SK-N-SH (cell line): Measurements from ENCODE around the gene TMEM184B. TPM values are rescaled to one million over a fixed set of nuclear protein-coding genes. Genes with fewer than 3 reads are reported as not detected.

Experiments used
- CTCF ChIA-PET: fragments of 300-600, 350-600 bp; formaldehyde crosslinking; extraction: SDS; loops from one replicate; lab custom pipeline; 2021; lab: Yijun Ruan, JAX
- POLR2A ChIA-PET: fragments of 350-600 bp; sonication (Branson Sonifier 250); formaldehyde crosslinking; extraction: SDS; loops from one replicate; lab custom pipeline; 2020; ENCODE audit warnings: antibody characterized with exemption, inconsistent platforms; lab: Yijun Ruan, JAX
- DNase-seq: peaks from one replicate; pipeline ENCODE4 v3.0.0; 2012
- H2AFZ ChIP-seq: fragments of 200-600 bp; sonication (generic); 2 replicates; pipeline ENCODE4 v1.8.1; 2016; ENCODE audit warnings: antibody characterized with exemption, mild to moderate bottlenecking, low read depth
- H3F3A ChIP-seq: fragments of 200-600 bp; sonication (generic); replicated peaks from 2 replicates; pipeline ENCODE3; 2016; ENCODE audit warnings: antibody characterized with exemption, mild to moderate bottlenecking; ENCODE audit not compliant: insufficient read depth
- H3K27ac ChIP-seq, 2 experiments: fragments of 200-500 bp in 1 of 2; fragments of 200-600 bp in 1 of 2; sonication (Bioruptor generic) in 1 of 2; sonication (generic), shearing (Covaris generic) in 1 of 2; 2 replicates each; pipeline versions ENCODE4 v1.5.1 to v1.6.1; 2014 to 2016; ENCODE audit warnings: low read depth in 2 of 2, inconsistent platforms in 1 of 2, low read length in 1 of 2, mild to moderate bottlenecking in 1 of 2, mixed read lengths in 1 of 2
- H3K27me3 ChIP-seq: fragments of 200-600 bp; sonication (generic), shearing (Covaris generic); 2 replicates; pipeline ENCODE4 v1.6.1; 2016; ENCODE audit warnings: mixed run types; ENCODE audit not compliant: insufficient read depth
- H3K36me3 ChIP-seq, 2 experiments: fragments of 200-500 bp in 1 of 2; fragments of 200-600 bp in 1 of 2; sonication (Bioruptor generic) in 1 of 2; sonication (generic) in 1 of 2; replicated peaks in 1 of 2; 2 replicates each; pipeline versions ENCODE3 to v1.5.1; 2014 to 2016; ENCODE audit warnings: low read length in 1 of 2, mild to moderate bottlenecking in 1 of 2; ENCODE audit not compliant: insufficient read depth in 2 of 2, control insufficient read depth in 1 of 2
- H3K4me1 ChIP-seq, 2 experiments: fragments of 200-500 bp in 1 of 2; fragments of 200-600 bp in 1 of 2; sonication (Bioruptor generic) in 1 of 2; sonication (generic), shearing (Covaris generic) in 1 of 2; 2 replicates each; pipeline versions ENCODE4 v1.5.1 to v1.6.1; 2014 to 2016; ENCODE audit warnings: low read depth in 1 of 2, low read length in 1 of 2, mixed run types in 1 of 2; ENCODE audit not compliant: insufficient read depth in 2 of 2, control insufficient read depth in 1 of 2
- H3K4me2 ChIP-seq: fragments of 200-600 bp; sonication (generic), shearing (Covaris generic); 2 replicates; pipeline ENCODE4 v1.6.1; 2017; ENCODE audit warnings: mixed run types
- H3K4me3 ChIP-seq, 2 experiments: fragments of 200-500 bp in 1 of 2; fragments of 200-600 bp in 1 of 2; sonication (Bioruptor generic) in 1 of 2; sonication (generic), shearing (Covaris generic) in 1 of 2; 2 replicates each; pipeline versions ENCODE4 v1.5.1 to v1.8.1; 2014 to 2016; ENCODE audit warnings: low read depth in 2 of 2, inconsistent platforms in 1 of 2, low read length in 1 of 2, mild to moderate bottlenecking in 1 of 2, mixed read lengths in 1 of 2, moderate library complexity in 1 of 2
- H3K79me2 ChIP-seq: fragments of 200-600 bp; sonication (generic); 2 replicates; pipeline ENCODE4 v1.8.1; 2017; ENCODE audit warnings: mild to moderate bottlenecking; ENCODE audit not compliant: insufficient read depth
- H3K9ac ChIP-seq: fragments of 200-600 bp; sonication (generic); 2 replicates; pipeline ENCODE4 v1.6.1; 2017; ENCODE audit warnings: mixed run types
- H3K9me2 ChIP-seq: fragments of 200-600 bp; sonication (generic); 2 replicates; pipeline ENCODE4 v1.6.1; 2017; ENCODE audit warnings: mixed run types
- H3K9me3 ChIP-seq: fragments of 200-600 bp; sonication (generic); 2 replicates; pipeline ENCODE4 v1.6.1; 2017; ENCODE audit warnings: mixed run types, mild to moderate bottlenecking, moderate library complexity
- H4K20me1 ChIP-seq: fragments of 200-600 bp; sonication (generic); 2 replicates; pipeline ENCODE4 v1.6.1; 2017; ENCODE audit warnings: mild to moderate bottlenecking, mixed run types; ENCODE audit not compliant: insufficient read depth
- CTCF ChIP-seq: fragments of 200-600 bp; sonication (generic); IDR thresholded peaks from 2 replicates; pipeline ENCODE4 v1.6.1; 2017; ENCODE audit warnings: antibody characterized with exemption, mild to moderate bottlenecking, moderate library complexity
- ELF1 ChIP-seq: IDR thresholded peaks from 2 replicates; pipeline ENCODE4 v1.4.0; 2012
- EP300 ChIP-seq, 2 experiments: IDR thresholded peaks; 2 replicates each; pipeline versions ENCODE4 v1.4.0 to v1.6.1; 2012; ENCODE audit warnings: borderline replicate concordance in 1 of 2, low read depth in 1 of 2, low read length in 1 of 2
- EZH2phosphoT487 ChIP-seq: fragments of 200-600 bp; sonication (generic); IDR thresholded peaks from 2 replicates; pipeline ENCODE4 v1.6.1; 2017; ENCODE audit warnings: low read depth, mixed run types, mild to moderate bottlenecking, antibody characterized with exemption, moderate library complexity, borderline replicate concordance
- FOSL2 ChIP-seq: IDR thresholded peaks from 2 replicates; pipeline ENCODE4 v1.4.0; 2012; ENCODE audit warnings: low read depth, mild to moderate bottlenecking, moderate library complexity, borderline replicate concordance
- FOXM1 ChIP-seq: IDR thresholded peaks from 2 replicates; pipeline ENCODE4 v1.4.0; 2012; ENCODE audit warnings: low read depth, mild to moderate bottlenecking
- GABPA ChIP-seq: IDR thresholded peaks from 2 replicates; pipeline ENCODE4 v1.4.0; 2012; ENCODE audit warnings: low read depth, mild to moderate bottlenecking
- IRF3 ChIP-seq: fragments of 150-350 bp; IDR thresholded peaks from 2 replicates; pipeline ENCODE4 v1.6.1; 2016; ENCODE audit warnings: mild to moderate bottlenecking, low read depth, low read length
- MEF2A ChIP-seq: IDR thresholded peaks from 2 replicates; pipeline ENCODE4 v1.4.0; 2012; ENCODE audit warnings: low read depth, borderline replicate concordance
- MXI1 ChIP-seq: IDR thresholded peaks from 2 replicates; pipeline ENCODE4 v1.6.1; 2012; ENCODE audit warnings: mild to moderate bottlenecking, low read depth, low read length, improper control_type of control experiment
- NFIC ChIP-seq: IDR thresholded peaks from 2 replicates; pipeline ENCODE4 v1.4.0; 2012; ENCODE audit warnings: borderline replicate concordance
- PBX3 ChIP-seq: IDR thresholded peaks from 2 replicates; pipeline ENCODE4; 2012
- POLR2AphosphoS5 ChIP-seq: IDR thresholded peaks from 2 replicates; pipeline ENCODE4 v1.6.1; 2012; ENCODE audit warnings: low read depth, low read length
- RAD21 ChIP-seq: IDR thresholded peaks from 2 replicates; pipeline ENCODE4 v1.6.1; 2012; ENCODE audit warnings: mild to moderate bottlenecking, low read length
- RCOR1 ChIP-seq: fragments of 150-350 bp; IDR thresholded peaks from 2 replicates; pipeline ENCODE4 v1.6.1; 2017; ENCODE audit warnings: antibody characterized with exemption, low read length
- RXRA ChIP-seq: IDR thresholded peaks from 2 replicates; pipeline ENCODE4 v1.4.0; 2012; ENCODE audit warnings: low read depth, mild to moderate bottlenecking, borderline replicate concordance
- SIN3A ChIP-seq: IDR thresholded peaks from 2 replicates; pipeline ENCODE4 v1.6.1; 2012; ENCODE audit warnings: low read depth, mild to moderate bottlenecking, low read length, moderate library complexity, borderline replicate concordance
- TCF12 ChIP-seq: IDR thresholded peaks from 2 replicates; pipeline ENCODE4 v1.4.0; 2012
- USF1 ChIP-seq: IDR thresholded peaks from 2 replicates; pipeline ENCODE4 v1.4.0; 2012; ENCODE audit warnings: low read depth, borderline replicate concordance
- WGBS: methylation state at CpG from one replicate; pipeline ENCODE4 v1.1.6; 2017; ENCODE audit warnings: low lambda C conversion rate; 5-methylcytosine and 5-hydroxymethylcytosine counted together
- polyA plus RNA-seq, 3 experiments: library from polyadenylated mRNA; depleted of rRNA; stranded (reverse); fragments of >200 nt; gene quantifications; 2 replicates each; pipeline ENCODE4 v1.2.3, GENCODE V29; 2012
- TF ChIP-seq, protein P1 (sequence below): IDR thresholded peaks from 2 replicates; pipeline ENCODE4 v1.4.0; 2012; ENCODE audit warnings: low read depth

The TMEM184B gene
- polyA plus RNA-seq, 1 of the 3 experiments (the other 2 are of a cell fraction), result 25.3 TPM

GRCh38 chr22:38199826-38200559, 72.8 kb downstream of the TMEM184B start (continued):
- no peak for TF ChIP-seq PBX3
- no peak for TF ChIP-seq TCF12
- TF ChIP-seq RXRA, result no peak
- no peak for TF ChIP-seq RAD21

- WGBS, result 85% methylated on average over 13 of the region's 19 CpGs
- H4K20me1 ChIP-seq, result no peaks in the 10 kb centered on the region
- H3K9me3 ChIP-seq, result no peaks in the 10 kb centered on the region
- no peaks in the 10 kb centered on the region for H3F3A ChIP-seq
- CTCF ChIA-PET, result no interaction called here
- no peaks in the 10 kb centered on the region for H3K27me3 ChIP-seq
- POLR2A ChIA-PET, result no interaction called here
- peaks cover 0 to 7% of the 10 kb centered on the region in 2 experiments; a peak in 1 of 4 replicates for H3K4me1 ChIP-seq
- H3K9ac ChIP-seq, result no peak overlapping the region
- TF ChIP-seq POLR2AphosphoS5 (no peak), GABPA (no peak), USF1 (no peak), RCOR1 (no peak), EZH2phosphoT487 (no peak), EP300 (IDR thresholded peaks at IDR 0.05; ENCODE audit: borderline replicate concordance in 1 of 2, low read depth in 1 of 2, low read length in 1 of 2) (no peak), MEF2A (no peak), ELF1 (no peak), FOXM1 (no peak), FOSL2 (no peak), CTCF (no peak), IRF3 (no peak), TCF12 (no peak), MXI1 (no peak), NFIC (no peak), SIN3A (no peak)
- TF ChIP-seq, protein P1, sequence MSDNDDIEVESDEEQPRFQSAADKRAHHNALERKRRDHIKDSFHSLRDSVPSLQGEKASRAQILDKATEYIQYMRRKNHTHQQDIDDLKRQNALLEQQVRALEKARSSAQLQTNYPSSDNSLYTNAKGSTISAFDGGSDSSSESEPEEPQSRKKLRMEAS, result no peak
- DNase-seq, result no peak
- H3K4me2 ChIP-seq, result no peak overlapping the region
- no peak overlapping the region for H3K27ac ChIP-seq
- no peaks in the 10 kb centered on the region for H3K36me3 ChIP-seq
- H2AFZ ChIP-seq, result no peak overlapping the region
- no peak overlapping the region for H3K4me3 ChIP-seq
- no peaks in the 10 kb centered on the region for H3K9me2 ChIP-seq
- no peaks in the 10 kb centered on the region for H3K79me2 ChIP-seq
These were observed 75.9 kb downstream of the TMEM184B start for GRCh38 chr22:38196791-38197419.
